ENCODE measurements around the gene CD244. TPM values are rescaled to one million over a fixed set of nuclear protein-coding genes. Genes with fewer than 3 reads are reported as not detected.
A peak's percentile ranks its signal among the peaks of the same experiment; 100 is the strongest.

CD244 gene
- total RNA-seq, 2 donors from 2014 or later, result 0.48 TPM; not detected in 1

- Mint-ChIP-seq H3K4me3 (no peak overlapping the region), H3K36me3 (ENCODE audit: low read depth) (no peaks in the 10 kb centered on the region), H3K27me3 (no peaks in the 10 kb centered on the region), H3K27ac (no peak overlapping the region), H3K9me3 (no peaks in the 10 kb centered on the region), H3K4me1 (peaks cover 24% of the 10 kb centered on the region)
- ATAC-seq (replicated peaks), result no peak
Observed at GRCh38 chr1:160866001-160866694, 3.5 kb upstream of the CD244 start.

- H3K27me3 Mint-ChIP-seq, result no peaks in the 10 kb centered on the region
- no peak for ATAC-seq (replicated peaks)
- H3K9me3 Mint-ChIP-seq, result no peaks in the 10 kb centered on the region
- H3K36me3 Mint-ChIP-seq (ENCODE audit: low read depth), result no peaks in the 10 kb centered on the region
- H3K4me3 Mint-ChIP-seq, result no peak overlapping the region
- no peak overlapping the region for H3K27ac Mint-ChIP-seq
- H3K4me1 Mint-ChIP-seq, result peaks cover 24% of the 10 kb centered on the region
Observed at GRCh38 chr1:160865337-160865736, 2.6 kb upstream of the CD244 start.

GRCh38 chr1:160864173-160864572, 1.5 kb upstream of the CD244 start:
- Mint-ChIP-seq H3K4me1 (peaks cover 24% of the 10 kb centered on the region), H3K9me3 (no peaks in the 10 kb centered on the region), H3K36me3 (ENCODE audit: low read depth) (no peaks in the 10 kb centered on the region), H3K27me3 (no peaks in the 10 kb centered on the region), H3K4me3 (no peak overlapping the region), H3K27ac (no peak overlapping the region)
- no peak for ATAC-seq (replicated peaks)

DNA sequence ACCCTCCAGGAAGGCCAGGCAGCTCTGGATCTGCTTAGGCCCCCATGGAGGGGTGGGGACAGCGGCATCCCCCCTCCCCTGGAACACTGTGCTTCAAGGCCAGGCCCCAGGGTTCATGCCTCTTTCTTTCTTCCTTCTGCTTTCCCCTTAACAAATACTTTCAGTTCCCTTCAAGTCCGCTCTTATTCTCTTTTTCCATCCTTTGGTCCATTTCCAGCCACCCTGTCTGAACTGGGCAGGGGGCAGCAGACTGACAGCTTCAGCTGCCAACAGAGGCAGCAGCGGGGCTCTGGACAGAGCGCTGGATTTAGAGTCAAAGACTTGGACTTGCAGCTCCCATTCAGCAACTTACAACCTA, 1.1 kb upstream of the CD244 start:
- Mint-ChIP-seq H3K4me3 (no peak overlapping the region), H3K27me3 (no peaks in the 10 kb centered on the region), H3K27ac (no peak overlapping the region), H3K36me3 (ENCODE audit: low read depth) (no peaks in the 10 kb centered on the region), H3K4me1 (peaks cover 27% of the 10 kb centered on the region), H3K9me3 (no peaks in the 10 kb centered on the region)
- ATAC-seq (replicated peaks), result no peak

DNA sequence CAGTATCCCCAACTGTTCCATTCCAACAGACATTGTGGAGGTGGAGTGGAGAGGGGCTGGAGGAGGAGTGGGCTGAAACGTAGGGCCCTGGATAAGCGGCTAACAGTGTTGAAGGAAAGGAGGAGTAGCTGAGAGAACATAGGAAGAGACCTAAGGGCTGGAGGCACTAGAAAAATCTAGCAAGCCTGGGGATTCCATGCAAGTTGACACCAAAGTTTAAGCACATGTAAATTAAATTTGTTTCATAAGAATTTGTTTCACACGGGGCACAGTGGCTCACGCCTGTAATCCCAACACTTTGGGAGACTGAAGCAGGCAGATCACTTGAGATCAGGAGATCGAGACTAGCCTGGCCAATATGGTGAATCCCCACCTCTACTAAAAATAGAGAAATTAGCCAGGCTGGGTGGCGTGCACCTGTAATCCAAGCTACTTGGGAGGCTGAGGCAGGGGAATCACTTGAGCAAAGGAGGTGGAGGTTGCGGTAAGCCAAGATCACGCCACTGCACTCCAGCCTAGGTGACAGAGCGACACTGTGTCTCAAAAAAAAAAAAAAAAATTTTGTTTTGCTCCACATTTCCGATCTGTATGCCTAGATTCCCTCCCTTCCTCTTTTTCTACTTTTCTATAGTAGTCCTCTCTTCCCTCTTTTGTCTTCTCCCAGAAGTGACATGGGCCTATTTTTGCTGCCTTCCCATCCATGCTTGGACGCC, 530 bp upstream of the CD244 start:
- no peaks in the 10 kb centered on the region for H3K36me3 Mint-ChIP-seq (ENCODE audit: low read depth)
- H3K27ac Mint-ChIP-seq, result peak overlapping the region; percentile 56
- peaks cover 29% of the 10 kb centered on the region for H3K4me1 Mint-ChIP-seq
- H3K27me3 Mint-ChIP-seq, result no peaks in the 10 kb centered on the region
- peak; percentile 3 for ATAC-seq (replicated peaks)
- H3K9me3 Mint-ChIP-seq, result no peaks in the 10 kb centered on the region
- peak overlapping the region; percentile 9 for H3K4me3 Mint-ChIP-seq

GRCh38 chr1:160860840-160861505, 1.7 kb downstream of the CD244 start:
- H3K27ac Mint-ChIP-seq, result no peak overlapping the region
- H3K36me3 Mint-ChIP-seq (ENCODE audit: low read depth), result no peaks in the 10 kb centered on the region
- peaks cover 22% of the 10 kb centered on the region for H3K4me1 Mint-ChIP-seq
- no peak for ATAC-seq (replicated peaks)
- H3K9me3 Mint-ChIP-seq, result no peaks in the 10 kb centered on the region
- no peak overlapping the region for H3K4me3 Mint-ChIP-seq
- no peaks in the 10 kb centered on the region for H3K27me3 Mint-ChIP-seq

DNA sequence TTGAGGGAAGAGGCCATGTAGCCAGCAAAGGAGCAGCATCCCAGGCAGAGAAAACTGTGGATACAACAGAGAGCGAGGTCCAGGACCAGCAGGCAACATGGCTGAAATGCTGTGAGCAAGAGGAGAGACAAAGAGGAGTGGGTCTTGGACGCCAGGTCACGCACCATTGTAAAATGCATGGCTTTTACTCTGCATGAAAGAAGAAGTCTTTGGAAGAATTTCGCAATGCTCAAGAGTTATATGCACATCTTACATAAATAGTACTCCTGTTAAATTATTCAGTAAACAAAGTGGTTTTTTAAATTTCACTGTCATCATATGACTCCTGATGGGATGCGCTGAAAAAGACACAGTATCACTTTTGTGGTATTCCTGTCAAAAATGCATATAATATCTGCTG, 3.5 kb downstream of the CD244 start:
- ATAC-seq (replicated peaks), result no peak
- H3K36me3 Mint-ChIP-seq (ENCODE audit: low read depth), result no peaks in the 10 kb centered on the region
- H3K4me1 Mint-ChIP-seq, result peaks cover 21% of the 10 kb centered on the region
- no peaks in the 10 kb centered on the region for H3K27me3 Mint-ChIP-seq
- no peak overlapping the region for H3K4me3 Mint-ChIP-seq
- no peak overlapping the region for H3K27ac Mint-ChIP-seq
- H3K9me3 Mint-ChIP-seq, result no peaks in the 10 kb centered on the region

DNA sequence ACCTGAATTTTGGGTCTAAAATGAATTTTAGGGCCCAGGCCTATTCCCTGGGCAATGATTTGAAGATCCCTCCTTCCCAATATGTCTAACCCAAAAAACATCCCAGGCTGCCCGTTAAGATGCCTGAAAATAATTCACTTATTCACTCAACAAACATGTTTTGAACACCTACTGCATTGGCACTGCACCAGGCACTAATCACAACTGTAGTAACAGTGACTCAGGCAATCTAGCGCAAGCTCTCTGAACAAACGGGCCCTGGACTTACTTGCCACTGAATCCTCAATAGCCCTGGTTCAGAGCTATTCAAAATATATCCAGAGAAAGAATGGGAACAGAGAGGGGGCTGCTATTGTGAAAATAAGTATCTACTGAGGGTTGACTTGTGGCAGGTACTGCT, 4.2 kb downstream of the CD244 start:
- no peak overlapping the region for H3K27ac Mint-ChIP-seq
- ATAC-seq (replicated peaks), result no peak
- no peaks in the 10 kb centered on the region for H3K27me3 Mint-ChIP-seq
- H3K4me3 Mint-ChIP-seq, result no peak overlapping the region
- H3K36me3 Mint-ChIP-seq (ENCODE audit: low read depth), result no peaks in the 10 kb centered on the region
- peaks cover 15% of the 10 kb centered on the region for H3K4me1 Mint-ChIP-seq
- H3K9me3 Mint-ChIP-seq, result no peaks in the 10 kb centered on the region

DNA sequence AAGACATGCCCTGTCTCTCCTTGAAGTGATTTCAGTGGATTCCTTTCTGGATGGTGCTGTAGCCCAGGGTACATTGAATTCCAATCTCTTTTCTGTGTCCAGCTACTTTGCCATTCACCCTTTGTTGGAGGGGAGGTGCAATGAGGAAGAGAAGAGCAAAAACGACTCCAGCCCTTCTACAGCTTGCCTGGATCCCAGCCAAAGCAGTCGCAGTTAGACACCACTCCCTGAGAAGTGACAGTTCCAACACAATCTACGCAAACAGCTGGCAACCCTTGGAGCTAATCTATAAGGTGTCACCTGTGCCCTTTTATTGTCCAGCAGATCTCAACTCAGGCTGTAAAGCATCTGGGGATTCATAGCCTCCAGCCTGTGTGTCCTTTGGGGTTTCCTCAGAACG, 4.6 kb downstream of the CD244 start:
- Mint-ChIP-seq H3K27ac (no peak overlapping the region), H3K4me3 (no peak overlapping the region), H3K4me1 (peaks cover 13% of the 10 kb centered on the region), H3K27me3 (no peaks in the 10 kb centered on the region), H3K9me3 (no peaks in the 10 kb centered on the region), H3K36me3 (ENCODE audit: low read depth) (no peaks in the 10 kb centered on the region)
- no peak for ATAC-seq (replicated peaks)

GRCh38 chr1:160855181-160855981, 7.3 kb downstream of the CD244 start:
- Mint-ChIP-seq H3K27me3 (no peaks in the 10 kb centered on the region), H3K36me3 (ENCODE audit: low read depth) (no peaks in the 10 kb centered on the region), H3K4me3 (no peak overlapping the region), H3K9me3 (no peaks in the 10 kb centered on the region), H3K4me1 (peaks cover 5% of the 10 kb centered on the region), H3K27ac (no peak overlapping the region)
- peak; percentile 18 for ATAC-seq (replicated peaks)

DNA sequence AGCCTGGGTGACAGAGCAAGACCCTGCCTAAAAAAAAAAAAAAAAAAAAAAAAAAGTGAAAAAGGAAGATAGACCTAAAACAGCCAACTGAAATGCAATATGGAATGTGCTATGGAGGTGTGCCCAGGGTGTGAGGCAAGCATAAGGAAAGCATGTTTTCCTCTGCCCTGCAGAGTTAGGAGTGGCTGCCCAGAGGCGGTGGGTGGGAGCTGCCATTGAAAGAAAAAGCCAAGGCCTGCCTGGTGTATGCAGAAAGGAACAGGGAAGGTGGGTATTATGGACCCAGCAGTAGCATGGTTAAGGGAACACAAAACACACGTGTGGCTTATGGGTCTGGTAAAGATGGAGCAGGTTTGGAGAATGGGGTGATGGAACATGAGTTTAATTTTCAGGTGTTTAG, 8.9 kb downstream of the CD244 start:
- Mint-ChIP-seq H3K27ac (no peak overlapping the region), H3K4me1 (peaks cover 2% of the 10 kb centered on the region)

GRCh38 chr1:160853014-160853413, 9.7 kb downstream of the CD244 start:
- H3K36me3 Mint-ChIP-seq (ENCODE audit: low read depth), result no peaks in the 10 kb centered on the region

More for the DNA sequence above, 8.9 kb downstream of the CD244 start:
- no peaks in the 10 kb centered on the region for H3K27me3 Mint-ChIP-seq
- H3K9me3 Mint-ChIP-seq, result no peaks in the 10 kb centered on the region
- no peaks in the 10 kb centered on the region for H3K36me3 Mint-ChIP-seq (ENCODE audit: low read depth)
- ATAC-seq (replicated peaks), result no peak
- H3K4me3 Mint-ChIP-seq, result no peak overlapping the region

DNA sequence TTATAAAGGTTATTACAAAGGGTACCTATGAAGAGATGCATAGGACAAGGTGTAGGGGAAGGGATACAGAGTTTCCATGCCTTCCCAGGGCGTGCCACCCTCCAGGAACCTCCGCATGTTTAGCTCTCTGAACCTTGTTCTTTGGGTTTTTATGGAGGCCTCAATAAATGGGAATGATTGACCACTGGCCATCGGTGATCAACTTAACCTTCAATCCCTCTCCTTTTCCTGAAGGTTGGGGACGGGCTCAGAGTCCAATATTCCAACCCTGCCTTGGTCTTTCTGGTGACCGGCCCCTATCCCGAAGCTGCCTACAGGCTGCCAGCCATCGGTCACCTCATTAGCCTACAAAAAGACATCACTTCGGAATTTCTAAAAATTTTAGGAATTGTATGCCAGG, 11.7 kb downstream of the CD244 start:
- ATAC-seq (replicated peaks), result no peak
- no peaks in the 10 kb centered on the region for H3K9me3 Mint-ChIP-seq
- no peaks in the 10 kb centered on the region for H3K36me3 Mint-ChIP-seq (ENCODE audit: low read depth)
- H3K27me3 Mint-ChIP-seq, result no peaks in the 10 kb centered on the region
- H3K27ac Mint-ChIP-seq, result no peak overlapping the region
- H3K4me3 Mint-ChIP-seq, result no peak overlapping the region
- H3K4me1 Mint-ChIP-seq, result no peaks in the 10 kb centered on the region

More at GRCh38 chr1:160853014-160853413, 9.7 kb downstream of the CD244 start:
- H3K4me3 Mint-ChIP-seq, result no peak overlapping the region
- ATAC-seq (replicated peaks), result no peak
- no peak overlapping the region for H3K27ac Mint-ChIP-seq
- H3K4me1 Mint-ChIP-seq, result no peaks in the 10 kb centered on the region
- no peaks in the 10 kb centered on the region for H3K27me3 Mint-ChIP-seq
- no peaks in the 10 kb centered on the region for H3K9me3 Mint-ChIP-seq

DNA sequence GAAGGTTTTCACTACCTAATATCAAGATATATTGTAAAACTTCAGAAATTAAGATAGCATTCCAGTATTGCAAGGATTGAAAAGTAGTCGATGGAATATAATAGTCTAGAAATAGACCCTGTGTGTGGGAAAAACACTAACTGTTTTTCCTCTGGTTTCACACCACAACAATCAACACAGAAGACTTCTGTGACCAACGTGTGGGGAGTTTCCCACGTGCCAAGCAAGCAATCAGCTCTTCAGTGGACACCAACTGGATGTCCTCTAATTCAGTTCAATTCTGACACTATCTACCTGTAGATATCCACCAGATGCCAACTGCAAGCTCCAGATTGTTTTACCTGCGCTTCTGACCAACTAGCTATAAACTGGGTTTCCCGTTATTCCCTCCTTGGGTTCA, 12.1 kb downstream of the CD244 start:
- H3K4me1 Mint-ChIP-seq, result no peaks in the 10 kb centered on the region
- H3K9me3 Mint-ChIP-seq, result no peaks in the 10 kb centered on the region
- H3K27ac Mint-ChIP-seq, result no peak overlapping the region
- no peaks in the 10 kb centered on the region for H3K27me3 Mint-ChIP-seq
- H3K36me3 Mint-ChIP-seq (ENCODE audit: low read depth), result no peaks in the 10 kb centered on the region
- no peak overlapping the region for H3K4me3 Mint-ChIP-seq
- no peak for ATAC-seq (replicated peaks)

Data from activated T-helper 17 cell treated with anti-CD3 and anti-CD28 coated beads, Interleukin-2, amount 50 U/mL, for 72 hours (primary cell).